HL-60 (cell line): ENCODE data around the gene FAU.
A peak's percentile ranks its signal among the peaks of the same experiment; 100 is the strongest.

Experiments
- GABPA ChIP-seq: IDR thresholded peaks from 2 replicates; pipeline ENCODE4 v1.6.1; 2012; ENCODE audit warnings: low read depth
- POLR2AphosphoS5 ChIP-seq: IDR thresholded peaks from 2 replicates; pipeline ENCODE4 v1.6.1; 2012; ENCODE audit warnings: low read depth
- TF ChIP-seq, protein P1 (sequence below): IDR thresholded peaks from one replicate; pipeline ENCODE4 v1.5.1; 2011; ENCODE audit warnings: low read length, control low read depth, inconsistent platforms; ENCODE audit not compliant: insufficient read depth
- TF ChIP-seq, protein P2 (sequence below): IDR thresholded peaks from 2 replicates; pipeline ENCODE4 v1.6.1; 2012; ENCODE audit warnings: low read depth; ENCODE audit not compliant: insufficient replicate concordance

DNA sequence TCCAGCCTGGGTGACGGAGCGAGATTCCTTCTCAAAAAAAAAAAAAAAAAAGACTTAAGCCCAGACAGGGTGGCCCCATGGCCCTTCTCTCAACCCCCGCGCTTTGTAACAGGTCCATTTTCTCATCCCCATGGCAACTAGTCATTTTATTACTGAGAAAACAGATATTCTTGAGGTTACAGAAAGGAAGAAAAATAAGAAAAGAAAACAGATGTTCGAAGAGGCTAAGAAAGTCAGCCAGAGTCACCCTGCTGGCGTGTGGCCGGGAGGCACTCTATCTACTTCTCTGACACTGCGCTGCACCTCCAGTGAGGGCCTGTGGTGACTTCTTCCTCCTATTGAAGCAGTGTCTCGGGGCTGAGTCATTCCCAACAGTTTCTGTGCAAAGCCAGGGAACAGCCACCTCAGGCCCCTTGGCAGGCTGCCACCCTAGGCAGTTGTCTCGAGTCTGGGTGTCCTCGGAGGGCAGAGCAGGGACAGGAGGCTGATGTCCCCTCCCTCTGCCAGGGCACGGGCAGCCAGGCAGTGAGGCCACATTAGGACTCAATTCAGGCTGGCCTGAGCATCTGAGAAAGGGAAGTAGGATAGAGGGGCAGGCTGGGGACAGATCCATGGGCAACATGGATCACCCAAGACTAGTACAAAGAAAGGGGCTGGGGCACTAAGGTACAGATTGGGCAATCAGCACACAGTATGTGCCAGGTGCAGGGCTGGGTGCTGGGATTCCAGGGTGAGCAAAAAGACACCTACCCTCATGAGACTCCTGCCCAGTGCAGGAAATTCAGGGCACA is 28.8 kb upstream of the FAU start:
- TF ChIP-seq POLR2AphosphoS5 (peak; percentile 78), GABPA (no peak)
- TF ChIP-seq, protein P1, sequence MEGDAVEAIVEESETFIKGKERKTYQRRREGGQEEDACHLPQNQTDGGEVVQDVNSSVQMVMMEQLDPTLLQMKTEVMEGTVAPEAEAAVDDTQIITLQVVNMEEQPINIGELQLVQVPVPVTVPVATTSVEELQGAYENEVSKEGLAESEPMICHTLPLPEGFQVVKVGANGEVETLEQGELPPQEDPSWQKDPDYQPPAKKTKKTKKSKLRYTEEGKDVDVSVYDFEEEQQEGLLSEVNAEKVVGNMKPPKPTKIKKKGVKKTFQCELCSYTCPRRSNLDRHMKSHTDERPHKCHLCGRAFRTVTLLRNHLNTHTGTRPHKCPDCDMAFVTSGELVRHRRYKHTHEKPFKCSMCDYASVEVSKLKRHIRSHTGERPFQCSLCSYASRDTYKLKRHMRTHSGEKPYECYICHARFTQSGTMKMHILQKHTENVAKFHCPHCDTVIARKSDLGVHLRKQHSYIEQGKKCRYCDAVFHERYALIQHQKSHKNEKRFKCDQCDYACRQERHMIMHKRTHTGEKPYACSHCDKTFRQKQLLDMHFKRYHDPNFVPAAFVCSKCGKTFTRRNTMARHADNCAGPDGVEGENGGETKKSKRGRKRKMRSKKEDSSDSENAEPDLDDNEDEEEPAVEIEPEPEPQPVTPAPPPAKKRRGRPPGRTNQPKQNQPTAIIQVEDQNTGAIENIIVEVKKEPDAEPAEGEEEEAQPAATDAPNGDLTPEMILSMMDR: no peak
- TF ChIP-seq, protein P2, sequence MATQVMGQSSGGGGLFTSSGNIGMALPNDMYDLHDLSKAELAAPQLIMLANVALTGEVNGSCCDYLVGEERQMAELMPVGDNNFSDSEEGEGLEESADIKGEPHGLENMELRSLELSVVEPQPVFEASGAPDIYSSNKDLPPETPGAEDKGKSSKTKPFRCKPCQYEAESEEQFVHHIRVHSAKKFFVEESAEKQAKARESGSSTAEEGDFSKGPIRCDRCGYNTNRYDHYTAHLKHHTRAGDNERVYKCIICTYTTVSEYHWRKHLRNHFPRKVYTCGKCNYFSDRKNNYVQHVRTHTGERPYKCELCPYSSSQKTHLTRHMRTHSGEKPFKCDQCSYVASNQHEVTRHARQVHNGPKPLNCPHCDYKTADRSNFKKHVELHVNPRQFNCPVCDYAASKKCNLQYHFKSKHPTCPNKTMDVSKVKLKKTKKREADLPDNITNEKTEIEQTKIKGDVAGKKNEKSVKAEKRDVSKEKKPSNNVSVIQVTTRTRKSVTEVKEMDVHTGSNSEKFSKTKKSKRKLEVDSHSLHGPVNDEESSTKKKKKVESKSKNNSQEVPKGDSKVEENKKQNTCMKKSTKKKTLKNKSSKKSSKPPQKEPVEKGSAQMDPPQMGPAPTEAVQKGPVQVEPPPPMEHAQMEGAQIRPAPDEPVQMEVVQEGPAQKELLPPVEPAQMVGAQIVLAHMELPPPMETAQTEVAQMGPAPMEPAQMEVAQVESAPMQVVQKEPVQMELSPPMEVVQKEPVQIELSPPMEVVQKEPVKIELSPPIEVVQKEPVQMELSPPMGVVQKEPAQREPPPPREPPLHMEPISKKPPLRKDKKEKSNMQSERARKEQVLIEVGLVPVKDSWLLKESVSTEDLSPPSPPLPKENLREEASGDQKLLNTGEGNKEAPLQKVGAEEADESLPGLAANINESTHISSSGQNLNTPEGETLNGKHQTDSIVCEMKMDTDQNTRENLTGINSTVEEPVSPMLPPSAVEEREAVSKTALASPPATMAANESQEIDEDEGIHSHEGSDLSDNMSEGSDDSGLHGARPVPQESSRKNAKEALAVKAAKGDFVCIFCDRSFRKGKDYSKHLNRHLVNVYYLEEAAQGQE: no peak
